Adrenal gland (tissue), 5 donors: ENCODE measurements around the gene RPUSD4.

Source experiments
- POLR2A ChIP-seq, 2 donors: fragments of 450-650 bp; IDR thresholded peaks; one replicate each; pipeline ENCODE4 v1.6.1; 2017; ENCODE audit warnings: antibody characterized with exemption in 2 of 2, mild to moderate bottlenecking in 2 of 2, moderate library complexity in 1 of 2
- TF ChIP-seq, protein P1 (sequence below), 6 experiments: fragments of 450-650 bp in 4 of 6; fragments of 200-600 bp in 2 of 6; sonication (generic) in 1 of 6; IDR thresholded peaks; 1 replicate in 5 of 6; 2 replicates in 1 of 6; pipeline versions ENCODE4 v1.5.1 to v1.8.0; 2016 to 2021; ENCODE audit warnings: antibody characterized with exemption in 6 of 6, mild to moderate bottlenecking in 2 of 6, moderate library complexity in 1 of 6
- donor health status: DM: no; HTN: no; CAD: no.

DNA sequence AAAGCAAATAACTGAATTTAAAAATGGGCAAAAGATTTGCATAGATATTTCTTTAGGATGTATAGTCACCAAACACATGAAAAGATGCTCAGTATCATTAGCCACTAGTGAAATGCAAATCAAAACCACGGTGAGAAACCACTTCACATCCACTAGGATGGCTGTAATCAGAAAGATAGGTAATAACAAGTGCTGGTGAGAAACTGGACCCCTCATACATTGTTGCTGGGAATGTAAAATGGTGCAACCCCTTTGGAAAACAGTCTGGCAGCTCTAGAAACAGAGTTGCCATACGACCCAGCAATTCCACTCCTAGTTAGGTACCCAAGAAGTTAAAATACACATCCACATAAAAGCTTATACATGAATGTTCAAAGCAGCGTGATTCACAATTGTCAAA is 16.3 kb downstream of the RPUSD4 start:
- TF ChIP-seq, protein P1, sequence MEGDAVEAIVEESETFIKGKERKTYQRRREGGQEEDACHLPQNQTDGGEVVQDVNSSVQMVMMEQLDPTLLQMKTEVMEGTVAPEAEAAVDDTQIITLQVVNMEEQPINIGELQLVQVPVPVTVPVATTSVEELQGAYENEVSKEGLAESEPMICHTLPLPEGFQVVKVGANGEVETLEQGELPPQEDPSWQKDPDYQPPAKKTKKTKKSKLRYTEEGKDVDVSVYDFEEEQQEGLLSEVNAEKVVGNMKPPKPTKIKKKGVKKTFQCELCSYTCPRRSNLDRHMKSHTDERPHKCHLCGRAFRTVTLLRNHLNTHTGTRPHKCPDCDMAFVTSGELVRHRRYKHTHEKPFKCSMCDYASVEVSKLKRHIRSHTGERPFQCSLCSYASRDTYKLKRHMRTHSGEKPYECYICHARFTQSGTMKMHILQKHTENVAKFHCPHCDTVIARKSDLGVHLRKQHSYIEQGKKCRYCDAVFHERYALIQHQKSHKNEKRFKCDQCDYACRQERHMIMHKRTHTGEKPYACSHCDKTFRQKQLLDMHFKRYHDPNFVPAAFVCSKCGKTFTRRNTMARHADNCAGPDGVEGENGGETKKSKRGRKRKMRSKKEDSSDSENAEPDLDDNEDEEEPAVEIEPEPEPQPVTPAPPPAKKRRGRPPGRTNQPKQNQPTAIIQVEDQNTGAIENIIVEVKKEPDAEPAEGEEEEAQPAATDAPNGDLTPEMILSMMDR (IDR thresholded peaks at IDR 0.05), result no peak
- TF ChIP-seq POLR2A (IDR thresholded peaks at IDR 0.05), result no peak
